ENCODE results near the gene ZFC3H1.
"Not testable (repeated sequence)": the region's sequence is repeated elsewhere in the genome, so short reads cannot be mapped to it uniquely, and the experiment has no call there.

ZFC3H1 gene

GRCh38 chr12:71569885-71570284 is 93.8 kb downstream of the ZFC3H1 start:
- not testable (repeated sequence) for DNase-seq

GRCh38 chr12:71567537-71567936 is 96.1 kb downstream of the ZFC3H1 start:
- DNase-seq: no peak

GRCh38 chr12:71566655-71567054 is 97.0 kb downstream of the ZFC3H1 start:
- DNase-seq: no peak

DNA sequence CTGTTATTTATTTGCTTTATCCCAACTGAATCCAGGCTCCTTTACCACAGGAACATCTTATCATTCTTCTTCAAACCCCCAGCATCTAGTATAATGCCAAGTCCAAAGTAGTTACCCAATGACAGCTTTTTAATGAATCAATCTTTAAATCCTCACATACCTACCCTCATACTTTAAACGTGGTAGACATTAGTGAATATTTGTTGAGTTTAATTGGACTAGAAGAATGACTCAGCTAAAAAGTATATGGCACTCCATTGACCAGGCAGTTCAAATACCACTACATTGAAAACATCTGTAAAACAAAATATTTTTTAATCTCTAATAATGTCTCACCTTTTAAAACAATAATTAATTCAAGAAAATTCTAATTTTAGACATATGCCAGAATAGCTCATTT is 98.1 kb downstream of the ZFC3H1 start:
- no peak for DNase-seq

GRCh38 chr12:71562676-71563595 is 100.7 kb downstream of the ZFC3H1 start:
- DNase-seq: no peak

Measured in stimulated activated CD4-positive, alpha-beta T cell treated with anti-CD3 and anti-CD28 coated beads, Interleukin-2, amount 100 ng/mL, for 48 hours (primary cell).